DND-41 (cell line): ENCODE results near the gene ENO4.

ENCODE experiments used
- ATAC-seq: fragments of 200-7000 bp; cut with Tn5 transposase; 3 replicates; pipeline ENCODE4 v1.9.1; 2021; ENCODE audit warnings: low read depth; ENCODE audit not compliant: insufficient read depth
- DNase-seq: peaks from one replicate; pipeline ENCODE4 v3.0.0-alpha.2; 2020
- H2AFZ ChIP-seq: 2 replicates; pipeline ENCODE4 v1.6.0; 2012; ENCODE audit warnings: low read depth, low read length
- H3K27ac ChIP-seq: 2 replicates; pipeline ENCODE4 v1.5.1; 2012; ENCODE audit warnings: low read length, inconsistent platforms
- H3K27me3 ChIP-seq: fragments of 200-600 bp; sonication (generic); 2 replicates; pipeline ENCODE4 v1.6.0; 2012; ENCODE audit warnings: low read length, mild to moderate bottlenecking, inconsistent platforms; ENCODE audit not compliant: insufficient read depth, poor library complexity
- H3K36me3 ChIP-seq: 2 replicates; pipeline ENCODE4 v1.5.1; 2012; ENCODE audit warnings: low read length, inconsistent platforms; ENCODE audit not compliant: insufficient read depth
- H3K4me1 ChIP-seq: 2 replicates; pipeline ENCODE4 v1.5.1; 2012; ENCODE audit warnings: mild to moderate bottlenecking, low read length; ENCODE audit not compliant: insufficient read depth
- H3K4me2 ChIP-seq: 2 replicates; pipeline ENCODE4 v1.6.0; 2012; ENCODE audit warnings: mild to moderate bottlenecking, moderate library complexity, low read length, inconsistent platforms; ENCODE audit not compliant: insufficient read depth
- H3K4me3 ChIP-seq, 2 experiments: fragments of 200-600 bp in 1 of 2; shearing (Covaris generic) in 1 of 2; 2 replicates each; pipeline ENCODE4 v1.5.1; 2012 to 2016; ENCODE audit warnings: inconsistent platforms in 2 of 2, low read length in 2 of 2, mild to moderate bottlenecking in 2 of 2, low read depth in 1 of 2, moderate library complexity in 1 of 2
- H3K79me2 ChIP-seq: 2 replicates; pipeline ENCODE4 v1.6.0; 2012; ENCODE audit warnings: low read length, inconsistent platforms; ENCODE audit not compliant: insufficient read depth
- H3K9ac ChIP-seq: 2 replicates; pipeline ENCODE4 v1.6.0; 2012; ENCODE audit warnings: low read depth, mild to moderate bottlenecking, inconsistent platforms, low read length, moderate library complexity
- H3K9me3 ChIP-seq: 2 replicates; pipeline ENCODE4 v1.5.1; 2012; ENCODE audit warnings: low read length, moderate library complexity, mild to moderate bottlenecking, inconsistent platforms; ENCODE audit not compliant: insufficient read depth, severe bottlenecking
- H4K20me1 ChIP-seq: 2 replicates; pipeline ENCODE4 v1.6.0; 2012; ENCODE audit warnings: low read length; ENCODE audit not compliant: insufficient read depth
- CTCF ChIP-seq: IDR thresholded peaks from 2 replicates; pipeline ENCODE4 v1.5.1; 2012; ENCODE audit warnings: borderline replicate concordance, low read length, moderate library complexity, mild to moderate bottlenecking; ENCODE audit not compliant: poor library complexity, severe bottlenecking; ENCODE audit errors: extremely low read depth
- EZH2 ChIP-seq: IDR thresholded peaks from 3 replicates; pipeline ENCODE4 v1.6.1; 2012; ENCODE audit warnings: borderline replicate concordance, low read depth, mild to moderate bottlenecking, moderate library complexity, low read length, inconsistent platforms; ENCODE audit not compliant: severe bottlenecking

Gene ENO4

DNA sequence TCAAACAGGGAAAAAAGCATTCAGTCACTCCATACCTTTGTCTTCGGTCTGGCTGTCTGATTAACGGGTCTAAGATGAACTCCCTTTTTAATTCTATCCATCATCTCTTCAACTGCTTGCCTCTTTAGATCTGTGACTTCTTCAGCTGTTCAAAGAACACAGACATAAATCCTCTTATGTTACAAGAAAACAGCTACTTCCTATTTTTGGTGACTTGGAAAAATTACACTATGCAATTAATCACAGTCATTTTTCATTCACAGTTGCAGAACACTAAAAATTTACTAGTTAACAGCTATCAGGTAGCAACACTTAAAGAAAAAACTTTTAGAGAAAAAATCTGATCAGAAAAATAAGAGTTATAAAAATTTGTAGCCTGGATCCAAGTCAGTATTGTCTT is 66.0 kb downstream of the ENO4 start:
- Histone ChIP-seq H3K4me1 (no peaks in the 10 kb centered on the region), H3K9ac (no peak overlapping the region), H2AFZ (no peak overlapping the region), H4K20me1 (no peaks in the 10 kb centered on the region), H3K4me2 (no peak overlapping the region), H3K27ac (no peak overlapping the region), H3K36me3 (no peaks in the 10 kb centered on the region), H3K79me2 (no peaks in the 10 kb centered on the region), H3K9me3 (no peaks in the 10 kb centered on the region), H3K4me3 (no peak overlapping the region), H3K27me3 (no peaks in the 10 kb centered on the region)
- no peak for TF ChIP-seq CTCF
- no peak for TF ChIP-seq EZH2
- ATAC-seq (no peak), DNase-seq (no peak)

GRCh38 chr10:116917481-116917880 is 68.2 kb downstream of the ENO4 start:
- Histone ChIP-seq H3K27ac (no peak overlapping the region), H3K27me3 (no peaks in the 10 kb centered on the region)
- ATAC-seq, result no peak

GRCh38 chr10:116918583-116918982 is 69.3 kb downstream of the ENO4 start:
- no peaks in the 10 kb centered on the region for H3K4me1 ChIP-seq
- no peaks in the 10 kb centered on the region for H3K79me2 ChIP-seq
- DNase-seq, result no peak
- H3K4me3 ChIP-seq, result no peak overlapping the region
- no peak overlapping the region for H3K4me2 ChIP-seq
- H3K9ac ChIP-seq, result no peak overlapping the region
- H3K27me3 ChIP-seq, result no peaks in the 10 kb centered on the region
- H2AFZ ChIP-seq, result no peak overlapping the region
- H4K20me1 ChIP-seq, result no peaks in the 10 kb centered on the region
- no peaks in the 10 kb centered on the region for H3K9me3 ChIP-seq
- TF ChIP-seq EZH2 (no peak), CTCF (no peak)
- ATAC-seq, result no peak
- no peaks in the 10 kb centered on the region for H3K36me3 ChIP-seq
- H3K27ac ChIP-seq, result no peak overlapping the region

More at GRCh38 chr10:116917481-116917880, 68.2 kb downstream of the ENO4 start:
- no peak overlapping the region for H3K4me2 ChIP-seq
- H2AFZ ChIP-seq, result no peak overlapping the region
- H3K36me3 ChIP-seq, result no peaks in the 10 kb centered on the region
- no peaks in the 10 kb centered on the region for H3K9me3 ChIP-seq
- no peaks in the 10 kb centered on the region for H4K20me1 ChIP-seq
- no peaks in the 10 kb centered on the region for H3K79me2 ChIP-seq
- H3K4me1 ChIP-seq, result no peaks in the 10 kb centered on the region
- no peak for DNase-seq
- no peak overlapping the region for H3K9ac ChIP-seq
- TF ChIP-seq EZH2 (no peak), CTCF (no peak)
- H3K4me3 ChIP-seq, result no peak overlapping the region

DNA sequence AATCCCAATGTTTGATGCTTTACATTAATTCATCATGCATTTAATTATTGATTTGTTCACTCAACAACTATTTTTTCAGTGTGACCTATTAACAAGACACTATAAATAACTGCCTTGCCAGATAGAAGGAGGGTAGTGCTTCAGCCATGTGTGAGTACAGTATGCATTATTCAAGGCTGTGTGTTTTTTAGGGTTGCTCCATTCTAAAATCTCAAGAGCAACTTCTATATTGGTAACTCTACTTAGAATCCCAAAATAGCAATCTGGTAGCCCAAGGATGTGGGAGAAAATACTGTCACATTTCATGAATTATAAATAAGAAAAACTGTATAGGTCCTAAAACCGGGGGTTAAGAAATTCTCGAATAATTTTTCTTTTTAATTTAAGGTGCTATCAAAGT is 69.9 kb downstream of the ENO4 start:
- H3K36me3 ChIP-seq, result no peaks in the 10 kb centered on the region
- H2AFZ ChIP-seq, result no peak overlapping the region
- no peak overlapping the region for H3K9ac ChIP-seq
- H3K27me3 ChIP-seq, result no peaks in the 10 kb centered on the region
- no peak for ATAC-seq
- no peaks in the 10 kb centered on the region for H3K9me3 ChIP-seq
- H3K4me3 ChIP-seq, result no peak overlapping the region
- TF ChIP-seq EZH2, result no peak
- TF ChIP-seq CTCF, result no peak
- no peak for DNase-seq
- H3K4me1 ChIP-seq, result no peaks in the 10 kb centered on the region
- H3K79me2 ChIP-seq, result no peaks in the 10 kb centered on the region
- no peaks in the 10 kb centered on the region for H4K20me1 ChIP-seq
- H3K4me2 ChIP-seq, result no peak overlapping the region
- H3K27ac ChIP-seq, result no peak overlapping the region
